ENCODE measurements around the gene RHOV. TPM values are rescaled to one million over a fixed set of nuclear protein-coding genes. Genes with fewer than 3 reads are reported as not detected.

RHOV gene
- total RNA-seq, 2 donors from 2014 or later: not detected

DNA sequence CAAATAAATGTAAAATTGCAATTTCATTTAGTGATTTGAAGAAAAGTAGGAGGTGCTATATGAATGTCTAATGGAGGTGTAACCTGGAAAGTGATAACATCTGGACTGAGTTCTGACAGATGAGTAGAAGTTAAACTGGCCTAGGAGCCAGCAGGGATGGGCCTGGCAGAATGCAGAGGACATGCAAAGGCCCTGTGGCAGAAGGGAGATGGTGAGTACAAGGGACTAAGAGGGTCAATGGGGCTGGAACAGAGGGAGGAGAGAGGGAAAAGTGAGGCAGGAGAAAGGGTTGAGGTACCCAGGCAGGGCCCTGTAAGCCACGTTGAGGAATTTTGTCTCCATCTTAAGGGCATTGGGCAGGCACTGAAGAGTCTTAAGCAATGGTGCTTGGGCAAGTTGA is 42.2 kb downstream of the RHOV start:
- ATAC-seq (ENCODE audit: insufficient number of reproducible peaks, low FRiP score, low read depth) (no peak), DNase-seq (ENCODE audit: low spot score) (no peak)

GRCh38 chr15:40830884-40831283 is 43.1 kb downstream of the RHOV start:
- no peak overlapping the region for H3K27ac ChIP-seq
- TF ChIP-seq, protein P1, sequence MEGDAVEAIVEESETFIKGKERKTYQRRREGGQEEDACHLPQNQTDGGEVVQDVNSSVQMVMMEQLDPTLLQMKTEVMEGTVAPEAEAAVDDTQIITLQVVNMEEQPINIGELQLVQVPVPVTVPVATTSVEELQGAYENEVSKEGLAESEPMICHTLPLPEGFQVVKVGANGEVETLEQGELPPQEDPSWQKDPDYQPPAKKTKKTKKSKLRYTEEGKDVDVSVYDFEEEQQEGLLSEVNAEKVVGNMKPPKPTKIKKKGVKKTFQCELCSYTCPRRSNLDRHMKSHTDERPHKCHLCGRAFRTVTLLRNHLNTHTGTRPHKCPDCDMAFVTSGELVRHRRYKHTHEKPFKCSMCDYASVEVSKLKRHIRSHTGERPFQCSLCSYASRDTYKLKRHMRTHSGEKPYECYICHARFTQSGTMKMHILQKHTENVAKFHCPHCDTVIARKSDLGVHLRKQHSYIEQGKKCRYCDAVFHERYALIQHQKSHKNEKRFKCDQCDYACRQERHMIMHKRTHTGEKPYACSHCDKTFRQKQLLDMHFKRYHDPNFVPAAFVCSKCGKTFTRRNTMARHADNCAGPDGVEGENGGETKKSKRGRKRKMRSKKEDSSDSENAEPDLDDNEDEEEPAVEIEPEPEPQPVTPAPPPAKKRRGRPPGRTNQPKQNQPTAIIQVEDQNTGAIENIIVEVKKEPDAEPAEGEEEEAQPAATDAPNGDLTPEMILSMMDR (IDR thresholded peaks at IDR 0.05): no peak
- no peak for ATAC-seq (ENCODE audit: insufficient number of reproducible peaks, low FRiP score, low read depth)

More for the DNA sequence above, 42.2 kb downstream of the RHOV start:
- no peaks in the 10 kb centered on the region for H3K9me3 ChIP-seq
- TF ChIP-seq, protein P1 (IDR thresholded peaks at IDR 0.05): no peak
- H3K36me3 ChIP-seq: no peaks in the 10 kb centered on the region
- H3K4me3 ChIP-seq: no peak overlapping the region
- no peaks in the 10 kb centered on the region for H3K27me3 ChIP-seq (replicated peaks; ENCODE audit: insufficient read depth)
- H3K27ac ChIP-seq: no peak overlapping the region
- no peaks in the 10 kb centered on the region for H3K4me1 ChIP-seq (ENCODE audit: control insufficient read depth in 1 of 2, low read depth in 2 of 2)

GRCh38 chr15:40829115-40829514 is 44.9 kb downstream of the RHOV start:
- no peaks in the 10 kb centered on the region for H3K27me3 ChIP-seq (replicated peaks; ENCODE audit: insufficient read depth)
- ATAC-seq (ENCODE audit: insufficient number of reproducible peaks, low FRiP score, low read depth): no peak

More at GRCh38 chr15:40830884-40831283, 43.1 kb downstream of the RHOV start:
- H3K4me3 ChIP-seq: no peak overlapping the region
- no peaks in the 10 kb centered on the region for H3K36me3 ChIP-seq
- H3K27me3 ChIP-seq (replicated peaks; ENCODE audit: insufficient read depth): no peaks in the 10 kb centered on the region
- H3K4me1 ChIP-seq (ENCODE audit: control insufficient read depth in 1 of 2, low read depth in 2 of 2): no peaks in the 10 kb centered on the region
- no peaks in the 10 kb centered on the region for H3K9me3 ChIP-seq
- DNase-seq (ENCODE audit: low spot score): no peak

GRCh38 chr15:40828447-40829036 is 45.5 kb downstream of the RHOV start, which contains the start of gene PPP1R14D:
Gene PPP1R14D, minus strand, starts transcription at chr15:40828708. Its CDS starts 67 bp downstream, at chr15:40828641.
- TF ChIP-seq, protein P1 (IDR thresholded peaks at IDR 0.05): no peak
- no peak for ATAC-seq (ENCODE audit: insufficient number of reproducible peaks, low FRiP score, low read depth)
- DNase-seq (ENCODE audit: low spot score): no peak
- H3K9me3 ChIP-seq: no peaks in the 10 kb centered on the region
- no peak within 1 kb of the TSS for H3K4me3 ChIP-seq
- no peak within 1 kb of the TSS for H3K27ac ChIP-seq
- H3K4me1 ChIP-seq (ENCODE audit: control insufficient read depth in 1 of 2, low read depth in 2 of 2): no peaks in the 10 kb centered on the region
- no peaks in the 10 kb centered on the region for H3K36me3 ChIP-seq
- no peaks in the 10 kb centered on the region for H3K27me3 ChIP-seq (replicated peaks; ENCODE audit: insufficient read depth)

More at GRCh38 chr15:40829115-40829514, 44.9 kb downstream of the RHOV start:
- H3K4me3 ChIP-seq: no peak overlapping the region
- H3K36me3 ChIP-seq: no peaks in the 10 kb centered on the region
- TF ChIP-seq, protein P1 (IDR thresholded peaks at IDR 0.05): no peak
- no peak overlapping the region for H3K27ac ChIP-seq
- H3K4me1 ChIP-seq (ENCODE audit: control insufficient read depth in 1 of 2, low read depth in 2 of 2): no peaks in the 10 kb centered on the region
- H3K9me3 ChIP-seq: no peaks in the 10 kb centered on the region
- no peak for DNase-seq (ENCODE audit: low spot score)

GRCh38 chr15:40826423-40827075 is 47.5 kb downstream of the RHOV start:
- Histone ChIP-seq H3K27me3 (replicated peaks; ENCODE audit: insufficient read depth) (no peaks in the 10 kb centered on the region), H3K4me3 (no peak overlapping the region), H3K27ac (no peak overlapping the region), H3K36me3 (no peaks in the 10 kb centered on the region), H3K4me1 (ENCODE audit: control insufficient read depth in 1 of 2, low read depth in 2 of 2) (no peaks in the 10 kb centered on the region), H3K9me3 (no peaks in the 10 kb centered on the region)
- no peak for DNase-seq (ENCODE audit: low spot score)
- TF ChIP-seq, protein P1 (IDR thresholded peaks at IDR 0.05): no peak
- ATAC-seq (ENCODE audit: insufficient number of reproducible peaks, low FRiP score, low read depth): no peak

All from thoracic aorta (tissue), 2 donors.